K562 (cell line): ENCODE measurements around the gene CEND1. TPM values are rescaled to one million over a fixed set of nuclear protein-coding genes. Genes with fewer than 3 reads are reported as not detected.

Source experiments
- ATF2 ChIP-seq: sonication (generic); formaldehyde crosslinking; IDR thresholded peaks from 2 replicates; pipeline ENCODE4 v1.8.1; 2022; ENCODE audit warnings: missing genetic modification reagents
- BCOR ChIP-seq: fragments of 450-650 bp; IDR thresholded peaks from 2 replicates; pipeline ENCODE4 v1.6.1; 2016
- CCAR2 ChIP-seq: fragments of 200-400 bp; formaldehyde crosslinking; IDR thresholded peaks from 2 replicates; pipeline ENCODE4 v1.6.1; 2017; ENCODE audit warnings: mild to moderate bottlenecking, low read depth, low read length
- ELF2 ChIP-seq: fragments of 250-450 bp; sonication (Bioruptor Pico); IDR thresholded peaks from 2 replicates; pipeline ENCODE4 v1.5.0; 2021; ENCODE audit warnings: mild to moderate bottlenecking
- FOXA1 ChIP-seq: fragments of 450-650 bp; IDR thresholded peaks from 2 replicates; pipeline ENCODE4 v1.6.1; 2016; ENCODE audit warnings: mild to moderate bottlenecking, borderline replicate concordance
- FOXK1 ChIP-seq: sonication (generic); formaldehyde crosslinking; IDR thresholded peaks from 2 replicates; pipeline ENCODE4 v1.8.0; 2022; ENCODE audit warnings: missing genetic modification reagents, mild to moderate bottlenecking, borderline replicate concordance
- FUS ChIP-seq: fragments of 200-400 bp; formaldehyde crosslinking; optimal IDR thresholded peaks from 2 replicates; pipeline ENCODE3; 2017; ENCODE audit warnings: low read depth, low read length
- GABPA ChIP-seq: fragments of 200-800 bp; sonication (Bioruptor generic); conservative IDR thresholded peaks from 2 replicates; pipeline ENCODE4 v1.6.1; 2016; ENCODE audit warnings: low read depth, missing genetic modification characterization, missing compliant biosample characterization
- JUN ChIP-seq, 2 experiments: sonication (generic) in 1 of 2; formaldehyde crosslinking in 1 of 2; IDR thresholded peaks; 2 replicates each; pipeline versions ENCODE4 v1.6.1 to v1.8.0; 2012 to 2022; ENCODE audit warnings: borderline replicate concordance in 2 of 2, mild to moderate bottlenecking in 2 of 2, improper control_type of control experiment in 1 of 2, low read depth in 1 of 2, low read length in 1 of 2, missing genetic modification reagents in 1 of 2
- MTA2 ChIP-seq: fragments of 450-650 bp; IDR thresholded peaks from 2 replicates; pipeline ENCODE4 v1.6.1; 2016; ENCODE audit warnings: low read depth
- MXI1 ChIP-seq: IDR thresholded peaks from 2 replicates; pipeline ENCODE4 v1.6.1; 2011; ENCODE audit warnings: low read depth, mild to moderate bottlenecking, improper control_type of control experiment, low read length
- NEUROD1 ChIP-seq: fragments of 150-350 bp; IDR thresholded peaks from 2 replicates; pipeline ENCODE4 v1.6.1; 2014; ENCODE audit warnings: borderline replicate concordance, low read length, low read depth; ENCODE audit not compliant: partially characterized antibody
- PURB ChIP-seq: sonication (generic); formaldehyde crosslinking; IDR thresholded peaks from 2 replicates; pipeline ENCODE4 v1.9.0; 2021; ENCODE audit warnings: low read depth, mild to moderate bottlenecking, missing genetic modification reagents
- U2AF2 ChIP-seq: fragments of 200-400 bp; formaldehyde crosslinking; optimal IDR thresholded peaks from 2 replicates; pipeline ENCODE3; 2017; ENCODE audit warnings: low read depth, mild to moderate bottlenecking, low read length
- ZFPM2 ChIP-seq: fragments of 250-450 bp; sonication (Bioruptor Pico); IDR thresholded peaks from 2 replicates; pipeline ENCODE4 v1.5.1; 2022; ENCODE audit warnings: mild to moderate bottlenecking
- ZNF175 ChIP-seq: fragments of 200-800 bp; sonication (Bioruptor generic); IDR thresholded peaks from 2 replicates; pipeline ENCODE4 v1.6.1; 2016; ENCODE audit warnings: low read depth, mild to moderate bottlenecking, missing genetic modification characterization, missing compliant biosample characterization
- ZNF3 ChIP-seq: fragments of 250-450 bp; sonication (Bioruptor Pico); IDR thresholded peaks from 2 replicates; pipeline ENCODE4 v1.5.0; 2021; ENCODE audit warnings: mild to moderate bottlenecking, moderate library complexity
- polyA plus RNA-seq, 8 experiments: library from polyadenylated mRNA; depleted of rRNA in 4 of 8; stranded (reverse) in 5 of 8; unstranded in 3 of 8; fragments of >200 nt; fragmentation: Nextera tagmentation in 2 of 8; fragmentation: Illumina TruSeq in 1 of 8; extraction: Ambion mirVana in 2 of 8; extraction: Trizol in 1 of 8; gene quantifications; 2 replicates each; pipeline versions ENCODE4 v1.2.1 to v1.2.3, GENCODE V29; 2011 to 2014; ENCODE audit warnings: inconsistent platforms in 1 of 8, missing spikeins in 1 of 8
- total RNA-seq, 7 experiments: library from RNA; depleted of rRNA in 6 of 7; stranded (reverse); fragments of >200 nt in 6 of 7; fragmentation: Illumina TruSeq in 2 of 7; extraction: Trizol in 2 of 7; gene quantifications; 2 replicates each; pipeline versions ENCODE4 v1.2.1 to v1.2.3, GENCODE V29; 2011 to 2021; ENCODE audit warnings: low replicate concordance in 1 of 7
- TF ChIP-seq, protein P1 (sequence below), 2 experiments: fragments of 450-650 bp; conservative IDR thresholded peaks; 2 replicates each; pipeline ENCODE4 v1.6.1; 2017; ENCODE audit warnings: mild to moderate bottlenecking in 2 of 2, moderate library complexity in 2 of 2
- TF ChIP-seq, protein P2 (sequence below): fragments of 250-450 bp; sonication (Bioruptor Pico); IDR thresholded peaks from 2 replicates; pipeline ENCODE4 v1.4.0; 2020; ENCODE audit warnings: borderline replicate concordance

CEND1 gene
- total and polyA plus RNA-seq, 9 of the 15 experiments (the other 6 are each of a cell fraction or from before 2014, with no cell fraction given): 0.13 to 0.18 (median 0.16) TPM; not detected in 6

- TF ChIP-seq ATF2 (no peak), GABPA (tag) (no peak), FOXK1 (no peak), FOXA1 (no peak), BCOR (no peak), NEUROD1 (no peak), FUS (peak; percentile 45), U2AF2 (no peak), ELF2 (no peak), ZFPM2 (no peak), PURB (CRISPR knock-in tag) (no peak), ZNF175 (CRISPR knock-in tag) (no peak), JUN (IDR thresholded peaks at IDR 0.05; ENCODE audit: borderline replicate concordance, low read depth, low read length) (no peak), JUN (CRISPR knock-in tag; IDR thresholded peaks at IDR 0.05; ENCODE audit: borderline replicate concordance) (no peak), MTA2 (no peak), CCAR2 (no peak), ZNF3 (CRISPR knock-in tag) (no peak), MXI1 (no peak)
- TF ChIP-seq, protein P1, sequence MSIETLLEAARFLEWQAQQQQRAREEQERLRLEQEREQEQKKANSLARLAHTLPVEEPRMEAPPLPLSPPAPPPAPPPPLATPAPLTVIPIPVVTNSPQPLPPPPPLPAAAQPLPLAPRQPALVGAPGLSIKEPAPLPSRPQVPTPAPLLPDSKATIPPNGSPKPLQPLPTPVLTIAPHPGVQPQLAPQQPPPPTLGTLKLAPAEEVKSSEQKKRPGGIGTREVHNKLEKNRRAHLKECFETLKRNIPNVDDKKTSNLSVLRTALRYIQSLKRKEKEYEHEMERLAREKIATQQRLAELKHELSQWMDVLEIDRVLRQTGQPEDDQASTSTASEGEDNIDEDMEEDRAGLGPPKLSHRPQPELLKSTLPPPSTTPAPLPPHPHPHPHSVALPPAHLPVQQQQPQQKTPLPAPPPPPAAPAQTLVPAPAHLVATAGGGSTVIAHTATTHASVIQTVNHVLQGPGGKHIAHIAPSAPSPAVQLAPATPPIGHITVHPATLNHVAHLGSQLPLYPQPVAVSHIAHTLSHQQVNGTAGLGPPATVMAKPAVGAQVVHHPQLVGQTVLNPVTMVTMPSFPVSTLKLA (conservative IDR thresholded peaks at IDR 0.05): peak in 1 of 2 experiments; percentile 55; a peak in 2 of 4 replicates
- TF ChIP-seq, protein P2, sequence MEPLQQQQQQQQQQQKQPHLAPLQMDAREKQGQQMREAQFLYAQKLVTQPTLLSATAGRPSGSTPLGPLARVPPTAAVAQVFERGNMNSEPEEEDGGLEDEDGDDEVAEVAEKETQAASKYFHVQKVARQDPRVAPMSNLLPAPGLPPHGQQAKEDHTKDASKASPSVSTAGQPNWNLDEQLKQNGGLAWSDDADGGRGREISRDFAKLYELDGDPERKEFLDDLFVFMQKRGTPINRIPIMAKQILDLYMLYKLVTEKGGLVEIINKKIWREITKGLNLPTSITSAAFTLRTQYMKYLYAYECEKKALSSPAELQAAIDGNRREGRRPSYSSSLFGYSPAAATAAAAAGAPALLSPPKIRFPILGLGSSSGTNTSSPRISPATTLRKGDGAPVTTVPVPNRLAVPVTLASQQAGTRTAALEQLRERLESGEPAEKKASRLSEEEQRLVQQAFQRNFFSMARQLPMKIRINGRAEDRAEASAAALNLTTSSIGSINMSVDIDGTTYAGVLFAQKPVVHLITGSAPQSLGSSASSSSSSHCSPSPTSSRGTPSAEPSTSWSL (CRISPR knock-in tag): no peak
Measured at GRCh38 chr11:819129-819931, 29.4 kb upstream of the CEND1 start (continued).
